Gastroesophageal sphincter (tissue), 3 donors: ENCODE measurements around the gene ARL4D.

Experiments used
- CTCF ChIP-seq, 4 experiments: fragments of 200-600 bp in 2 of 4; fragments of 450-650 bp in 2 of 4; sonication (generic) in 1 of 4; IDR thresholded peaks; one replicate each; pipeline ENCODE4 v1.5.1; 2017 to 2019; ENCODE audit warnings: antibody characterized with exemption in 4 of 4, mild to moderate bottlenecking in 2 of 4, moderate library complexity in 2 of 4
- EP300 ChIP-seq: sonication (generic); formaldehyde crosslinking; IDR thresholded peaks from one replicate; pipeline ENCODE4 v1.6.1; 2017; ENCODE audit warnings: antibody characterized with exemption, mild to moderate bottlenecking
- POLR2A ChIP-seq, 2 donors: fragments of 450-650 bp; IDR thresholded peaks; one replicate each; pipeline ENCODE4 v1.6.1; 2017; ENCODE audit warnings: antibody characterized with exemption in 2 of 2, mild to moderate bottlenecking in 2 of 2, moderate library complexity in 1 of 2
- POLR2AphosphoS5 ChIP-seq: sonication (generic); formaldehyde crosslinking; IDR thresholded peaks from one replicate; pipeline ENCODE4 v1.6.1; 2017; ENCODE audit warnings: antibody characterized with exemption

- TF ChIP-seq EP300: no peak
- no peak for TF ChIP-seq CTCF (IDR thresholded peaks at IDR 0.05)
- TF ChIP-seq POLR2A (IDR thresholded peaks at IDR 0.05): no peak
- TF ChIP-seq POLR2AphosphoS5: no peak
These were observed 36.1 kb downstream of the ARL4D start for GRCh38 chr17:43434902-43435319.
